ENCODE measurements around the gene IFT20. TPM values are rescaled to one million over a fixed set of nuclear protein-coding genes. Genes with fewer than 3 reads are reported as not detected.

Gene IFT20
- polyA plus RNA-seq, 2 of the 4 experiments (the other 2 are of a cell fraction) = 56.8 to 72.1 TPM

DNA sequence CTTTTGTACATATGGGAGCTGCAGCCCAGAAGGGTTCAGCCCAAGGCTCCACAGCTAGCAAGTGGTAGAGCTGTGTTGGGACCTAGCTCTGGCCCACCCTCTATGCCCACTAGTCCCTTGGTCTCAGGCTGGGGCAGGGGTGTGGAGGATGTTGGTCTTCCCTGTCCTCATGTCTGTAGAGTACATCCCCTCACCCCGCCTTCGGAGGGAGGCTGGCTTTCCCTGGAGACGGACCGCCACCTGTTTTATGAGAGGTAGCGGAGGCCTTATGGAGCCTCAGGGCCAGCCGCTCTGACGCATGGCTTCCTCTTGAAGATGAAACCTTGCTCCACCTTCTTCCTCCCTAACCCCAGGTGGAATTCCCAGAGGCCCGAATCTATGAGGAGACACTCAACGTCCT lies 8.7 kb upstream of the IFT20 start:
- CTCF ChIA-PET = interaction anchor here (0.8 to 1.7 kb wide), 6 partner anchors 9 to 149 kb away, joined by 3 to 4 read pairs (median 3); no protein-coding TSS in a partner anchor
- peak in 1 of 2 experiments; percentile 7; a peak in 3 of 6 replicates for ATAC-seq
- TF ChIP-seq POLR2A (IDR thresholded peaks at IDR 0.05; ENCODE audit: low read length) (no peak), POLR2AphosphoS2 (conservative IDR thresholded peaks at IDR 0.05; ENCODE audit: low read length) (0 out of 2 replicates have a peak, but pooled peaks have one; percentile 79)
- POLR2A ChIA-PET = interaction anchor here (0.5 to 1.4 kb wide), 2 partner anchors 13 to 209 kb away, joined by 7 read pairs; partner anchors contain the start of genes POLDIP2 and UNC119
- no peak for DNase-seq (ENCODE audit: low read depth in 1 of 2, low spot score in 1 of 2)
- H3K27ac ChIP-seq = no peak overlapping the region
- no peak overlapping the region for H3K4me2 ChIP-seq
- 90% methylated on average over 9 of the region's 9 CpGs for WGBS (ENCODE audit: missing lambda C conversion rate)
- FAIRE-seq = no peak
- H3K4me3 ChIP-seq = no peak overlapping the region
- no peaks in the 10 kb centered on the region for H3K9me3 ChIP-seq
- H3K4me1 ChIP-seq = no peaks in the 10 kb centered on the region

DNA sequence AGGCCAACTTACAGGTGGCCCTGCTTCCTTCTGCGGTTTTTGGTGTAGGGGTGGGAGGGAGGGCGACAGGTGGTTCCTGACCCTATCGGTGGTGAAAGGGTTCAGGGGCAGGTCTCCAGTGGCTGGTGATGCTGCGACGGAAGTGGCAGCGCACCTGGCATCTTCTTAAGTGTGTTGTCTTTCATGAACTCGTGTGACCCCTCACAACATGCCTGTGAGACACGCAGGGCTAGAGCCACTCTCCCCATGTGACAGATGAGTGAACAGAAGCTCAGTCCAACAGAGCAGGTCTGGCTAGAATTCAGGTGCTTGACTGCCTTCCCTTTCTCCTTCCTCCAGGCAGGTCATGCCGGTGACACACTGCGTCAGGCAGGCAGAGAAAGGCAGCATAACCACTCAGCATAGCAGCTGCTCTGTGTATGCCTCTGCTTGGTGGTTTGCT lies 8.2 kb upstream of the IFT20 start:
- no peaks in the 10 kb centered on the region for H3K9me3 ChIP-seq
- peak in 1 of 2 experiments; percentile 4; a peak in 3 of 6 replicates for ATAC-seq
- ChIA-PET CTCF (interaction anchor here (0.8 to 1.7 kb wide), 7 partner anchors 9 to 150 kb away, joined by 3 to 4 read pairs (median 3); no protein-coding TSS in a partner anchor), POLR2A (interaction anchor here (1.4 kb wide), 1 partner anchor 14 kb away, joined by 7 read pairs; the partner anchor contains the start of gene POLDIP2)
- TF ChIP-seq RFX5 (IDR thresholded peaks at IDR 0.05) = no peak
- TF ChIP-seq JUNB (IDR thresholded peaks at IDR 0.05) = no peak
- no peak for TF ChIP-seq NFE2L2 (conservative IDR thresholded peaks at IDR 0.05; ENCODE audit: low read length)
- TF ChIP-seq, protein P1, sequence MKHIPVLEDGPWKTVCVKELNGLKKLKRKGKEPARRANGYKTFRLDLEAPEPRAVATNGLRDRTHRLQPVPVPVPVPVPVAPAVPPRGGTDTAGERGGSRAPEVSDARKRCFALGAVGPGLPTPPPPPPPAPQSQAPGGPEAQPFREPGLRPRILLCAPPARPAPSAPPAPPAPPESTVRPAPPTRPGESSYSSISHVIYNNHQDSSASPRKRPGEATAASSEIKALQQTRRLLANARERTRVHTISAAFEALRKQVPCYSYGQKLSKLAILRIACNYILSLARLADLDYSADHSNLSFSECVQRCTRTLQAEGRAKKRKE (CRISPR knock-in tag; IDR thresholded peaks at IDR 0.05; ENCODE audit: low read depth) = no peak
- TF ChIP-seq NR3C1 (IDR thresholded peaks at IDR 0.05) = no peak
- TF ChIP-seq TP53 (CRISPR knock-in tag; IDR thresholded peaks at IDR 0.05) = no peak
- no peak for TF ChIP-seq HOXA7 (CRISPR knock-in tag; IDR thresholded peaks at IDR 0.05)
- TF ChIP-seq, protein P2, sequence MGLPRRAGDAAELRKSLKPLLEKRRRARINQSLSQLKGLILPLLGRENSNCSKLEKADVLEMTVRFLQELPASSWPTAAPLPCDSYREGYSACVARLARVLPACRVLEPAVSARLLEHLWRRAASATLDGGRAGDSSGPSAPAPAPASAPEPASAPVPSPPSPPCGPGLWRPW (IDR thresholded peaks at IDR 0.05) = no peak
- no peak for TF ChIP-seq ZSCAN20 (CRISPR knock-in tag; IDR thresholded peaks at IDR 0.05)
- no peak for TF ChIP-seq ZFP36 (IDR thresholded peaks at IDR 0.05; ENCODE audit: borderline replicate concordance, partially characterized antibody)
- no peak for TF ChIP-seq CBX8 (IDR thresholded peaks at IDR 0.05)
- TF ChIP-seq, protein P3, sequence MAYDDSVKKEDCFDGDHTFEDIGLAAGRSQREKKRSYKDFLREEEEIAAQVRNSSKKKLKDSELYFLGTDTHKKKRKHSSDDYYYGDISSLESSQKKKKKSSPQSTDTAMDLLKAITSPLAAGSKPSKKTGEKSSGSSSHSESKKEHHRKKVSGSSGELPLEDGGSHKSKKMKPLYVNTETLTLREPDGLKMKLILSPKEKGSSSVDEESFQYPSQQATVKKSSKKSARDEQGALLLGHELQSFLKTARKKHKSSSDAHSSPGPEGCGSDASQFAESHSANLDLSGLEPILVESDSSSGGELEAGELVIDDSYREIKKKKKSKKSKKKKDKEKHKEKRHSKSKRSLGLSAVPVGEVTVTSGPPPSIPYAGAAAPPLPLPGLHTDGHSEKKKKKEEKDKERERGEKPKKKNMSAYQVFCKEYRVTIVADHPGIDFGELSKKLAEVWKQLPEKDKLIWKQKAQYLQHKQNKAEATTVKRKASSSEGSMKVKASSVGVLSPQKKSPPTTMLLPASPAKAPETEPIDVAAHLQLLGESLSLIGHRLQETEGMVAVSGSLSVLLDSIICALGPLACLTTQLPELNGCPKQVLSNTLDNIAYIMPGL (CRISPR knock-in tag; IDR thresholded peaks at IDR 0.05; ENCODE audit: borderline replicate concordance) = no peak
- TF ChIP-seq KDM5A (IDR thresholded peaks at IDR 0.05) = no peak
- TF ChIP-seq MYC (IDR thresholded peaks at IDR 0.05; ENCODE audit: borderline replicate concordance, low read length) = no peak
- TF ChIP-seq CEBPB (IDR thresholded peaks at IDR 0.05) = no peak
- TF ChIP-seq JUN (IDR thresholded peaks at IDR 0.05) = no peak
- TF ChIP-seq, protein P4, sequence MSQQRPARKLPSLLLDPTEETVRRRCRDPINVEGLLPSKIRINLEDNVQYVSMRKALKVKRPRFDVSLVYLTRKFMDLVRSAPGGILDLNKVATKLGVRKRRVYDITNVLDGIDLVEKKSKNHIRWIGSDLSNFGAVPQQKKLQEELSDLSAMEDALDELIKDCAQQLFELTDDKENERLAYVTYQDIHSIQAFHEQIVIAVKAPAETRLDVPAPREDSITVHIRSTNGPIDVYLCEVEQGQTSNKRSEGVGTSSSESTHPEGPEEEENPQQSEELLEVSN (IDR thresholded peaks at IDR 0.05; ENCODE audit: borderline replicate concordance, low read depth) = no peak
- no peak for TF ChIP-seq FOSB (CRISPR knock-in tag; IDR thresholded peaks at IDR 0.05)
- TF ChIP-seq, protein P5, sequence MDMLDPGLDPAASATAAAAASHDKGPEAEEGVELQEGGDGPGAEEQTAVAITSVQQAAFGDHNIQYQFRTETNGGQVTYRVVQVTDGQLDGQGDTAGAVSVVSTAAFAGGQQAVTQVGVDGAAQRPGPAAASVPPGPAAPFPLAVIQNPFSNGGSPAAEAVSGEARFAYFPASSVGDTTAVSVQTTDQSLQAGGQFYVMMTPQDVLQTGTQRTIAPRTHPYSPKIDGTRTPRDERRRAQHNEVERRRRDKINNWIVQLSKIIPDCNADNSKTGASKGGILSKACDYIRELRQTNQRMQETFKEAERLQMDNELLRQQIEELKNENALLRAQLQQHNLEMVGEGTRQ (IDR thresholded peaks at IDR 0.05) = no peak
- H3K4me3 ChIP-seq = no peak overlapping the region
- FAIRE-seq = no peak
- WGBS (ENCODE audit: missing lambda C conversion rate) = 91% methylated on average over 9 of the region's 10 CpGs
- peaks cover 2% of the 10 kb centered on the region; the same call in 1 of the 3 replicates for H3K4me1 ChIP-seq
- DNase-seq (ENCODE audit: low read depth in 1 of 2, low spot score in 1 of 2) = no peak
- H3K27ac ChIP-seq = no peak overlapping the region
- H3K4me2 ChIP-seq = no peak overlapping the region
